ENCODE measurements around the gene TUSC2. TPM values are rescaled to one million over a fixed set of nuclear protein-coding genes. Genes with fewer than 3 reads are reported as not detected.

Gene TUSC2
- total and polyA plus RNA-seq, 2 experiments from 2014 or later = 30.0 to 45.6 TPM

- no peak overlapping the region for H3K27ac ChIP-seq
- H3K4me3 ChIP-seq = no peak overlapping the region
- no peaks in the 10 kb centered on the region for H3K27me3 ChIP-seq
- no peaks in the 10 kb centered on the region for H3K79me2 ChIP-seq
- no peaks in the 10 kb centered on the region for H3K9me2 ChIP-seq (replicated peaks; ENCODE audit: insufficient read depth)
- TF ChIP-seq EZH2phosphoT487 (IDR thresholded peaks at IDR 0.05; ENCODE audit: low read depth, severe bottlenecking, unreplicated experiment) (no peak), CTCF (IDR thresholded peaks at IDR 0.05; ENCODE audit: poor library complexity) (no peak), EZH2 (IDR thresholded peaks at IDR 0.05; ENCODE audit: borderline replicate concordance) (no peak)
- H2AFZ ChIP-seq = no peak overlapping the region
- no peaks in the 10 kb centered on the region for H4K20me1 ChIP-seq (ENCODE audit: insufficient read depth, poor library complexity, severe bottlenecking)
- H3K4me1 ChIP-seq (ENCODE audit: insufficient read depth) = peaks cover 3% of the 10 kb centered on the region
- no peaks in the 10 kb centered on the region for H3K36me3 ChIP-seq (replicated peaks; ENCODE audit: insufficient read depth, low read depth)
- DNase-seq (ENCODE audit: low spot score) = no peak
- WGBS (ENCODE audit: low lambda C conversion rate, missing lambda C conversion rate) = 80% methylated on average over 9 of the region's 9 CpGs
- H3K4me2 ChIP-seq = no peak overlapping the region
- no peaks in the 10 kb centered on the region for H3K9me3 ChIP-seq (ENCODE audit: low read depth)
These were observed 41.1 kb upstream of the TUSC2 start for GRCh38 chr3:50369012-50369670.

GRCh38 chr3:50365842-50366220 lies 37.8 kb upstream of the TUSC2 start:
- H3K4me3 ChIP-seq = no peak overlapping the region
- DNase-seq (ENCODE audit: low spot score) = no peak
- H3K4me2 ChIP-seq = peak overlapping the region; percentile 93
- no peak overlapping the region for H3K27ac ChIP-seq
- H3K27me3 ChIP-seq = no peaks in the 10 kb centered on the region
- no peaks in the 10 kb centered on the region for H3K36me3 ChIP-seq (replicated peaks; ENCODE audit: insufficient read depth, low read depth)
- no peaks in the 10 kb centered on the region for H3K9me2 ChIP-seq (replicated peaks; ENCODE audit: insufficient read depth)
- H2AFZ ChIP-seq = no peak overlapping the region
- no peaks in the 10 kb centered on the region for H3K4me1 ChIP-seq (ENCODE audit: insufficient read depth)
- H3K9me3 ChIP-seq (ENCODE audit: low read depth) = no peaks in the 10 kb centered on the region
- WGBS (ENCODE audit: low lambda C conversion rate, missing lambda C conversion rate) = 86% methylated on average over 5 of the region's 5 CpGs
- no peak for TF ChIP-seq CTCF (IDR thresholded peaks at IDR 0.05; ENCODE audit: poor library complexity)
- TF ChIP-seq EZH2 (IDR thresholded peaks at IDR 0.05; ENCODE audit: borderline replicate concordance) = no peak
- no peak for TF ChIP-seq EZH2phosphoT487 (IDR thresholded peaks at IDR 0.05; ENCODE audit: low read depth, severe bottlenecking, unreplicated experiment)
- no peaks in the 10 kb centered on the region for H3K79me2 ChIP-seq
- no peaks in the 10 kb centered on the region for H4K20me1 ChIP-seq (ENCODE audit: insufficient read depth, poor library complexity, severe bottlenecking)

GRCh38 chr3:50365080-50365841 lies 37.2 kb upstream of the TUSC2 start:
- no peaks in the 10 kb centered on the region for H4K20me1 ChIP-seq (ENCODE audit: insufficient read depth, poor library complexity, severe bottlenecking)
- H3K9me3 ChIP-seq (ENCODE audit: low read depth) = no peaks in the 10 kb centered on the region
- peak overlapping the region; percentile 88 for H2AFZ ChIP-seq
- H3K27me3 ChIP-seq = no peaks in the 10 kb centered on the region
- H3K79me2 ChIP-seq = no peaks in the 10 kb centered on the region
- no peak for TF ChIP-seq CTCF (IDR thresholded peaks at IDR 0.05; ENCODE audit: poor library complexity)
- peak; percentile 95 for DNase-seq (ENCODE audit: low spot score)
- peak overlapping the region; percentile 93 for H3K4me2 ChIP-seq
- H3K9me2 ChIP-seq (replicated peaks; ENCODE audit: insufficient read depth) = no peaks in the 10 kb centered on the region
- 9% methylated on average over 43 of the region's 53 CpGs for WGBS (ENCODE audit: low lambda C conversion rate, missing lambda C conversion rate)
- no peaks in the 10 kb centered on the region for H3K36me3 ChIP-seq (replicated peaks; ENCODE audit: insufficient read depth, low read depth)
- peak overlapping the region; percentile 45 for H3K4me3 ChIP-seq
- no peaks in the 10 kb centered on the region for H3K4me1 ChIP-seq (ENCODE audit: insufficient read depth)
- peak overlapping the region; percentile 78 for H3K27ac ChIP-seq

All from hepatocyte (in vitro differentiated cells).